ENCODE measurements around the gene SDHB. TPM values are rescaled to one million over a fixed set of nuclear protein-coding genes. Genes with fewer than 3 reads are reported as not detected.

Gene SDHB
- total RNA-seq, 2 donors from 2014 or later = 38.9 to 59.4 TPM

DNA sequence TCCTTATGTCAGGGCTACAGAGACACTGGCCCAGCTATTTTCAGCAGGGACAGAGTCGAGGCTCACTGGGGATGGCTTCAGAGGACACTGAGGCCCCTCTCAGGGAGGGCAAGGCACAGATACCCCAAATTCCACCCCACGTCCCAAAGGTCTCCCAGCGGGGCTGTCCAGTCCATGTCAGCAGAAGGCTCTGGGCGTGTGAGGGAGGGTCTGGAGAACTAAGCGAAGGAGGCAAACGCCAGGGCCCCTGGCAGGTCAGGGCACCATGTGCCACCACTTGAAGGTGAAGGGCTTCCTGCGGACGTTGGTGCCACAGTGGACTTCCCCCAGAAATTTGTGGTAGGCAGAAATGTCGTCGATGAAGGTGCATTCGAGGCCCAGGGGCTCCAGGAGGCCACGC lies 15.0 kb upstream of the SDHB start:
- Histone ChIP-seq H3K4me3 (no peak overlapping the region), H3K27me3 (no peaks in the 10 kb centered on the region), H3K9me3 (no peaks in the 10 kb centered on the region), H3K27ac (no peak overlapping the region), H3K4me1 (no peaks in the 10 kb centered on the region), H3K36me3 (replicated peaks in 1 of 2; ENCODE audit: insufficient read depth in 1 of 2, low read depth in 2 of 2) (no peaks in the 10 kb centered on the region)
- ATAC-seq = no peak
- DNase-seq = no peak
- TF ChIP-seq, protein P1, sequence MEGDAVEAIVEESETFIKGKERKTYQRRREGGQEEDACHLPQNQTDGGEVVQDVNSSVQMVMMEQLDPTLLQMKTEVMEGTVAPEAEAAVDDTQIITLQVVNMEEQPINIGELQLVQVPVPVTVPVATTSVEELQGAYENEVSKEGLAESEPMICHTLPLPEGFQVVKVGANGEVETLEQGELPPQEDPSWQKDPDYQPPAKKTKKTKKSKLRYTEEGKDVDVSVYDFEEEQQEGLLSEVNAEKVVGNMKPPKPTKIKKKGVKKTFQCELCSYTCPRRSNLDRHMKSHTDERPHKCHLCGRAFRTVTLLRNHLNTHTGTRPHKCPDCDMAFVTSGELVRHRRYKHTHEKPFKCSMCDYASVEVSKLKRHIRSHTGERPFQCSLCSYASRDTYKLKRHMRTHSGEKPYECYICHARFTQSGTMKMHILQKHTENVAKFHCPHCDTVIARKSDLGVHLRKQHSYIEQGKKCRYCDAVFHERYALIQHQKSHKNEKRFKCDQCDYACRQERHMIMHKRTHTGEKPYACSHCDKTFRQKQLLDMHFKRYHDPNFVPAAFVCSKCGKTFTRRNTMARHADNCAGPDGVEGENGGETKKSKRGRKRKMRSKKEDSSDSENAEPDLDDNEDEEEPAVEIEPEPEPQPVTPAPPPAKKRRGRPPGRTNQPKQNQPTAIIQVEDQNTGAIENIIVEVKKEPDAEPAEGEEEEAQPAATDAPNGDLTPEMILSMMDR (IDR thresholded peaks at IDR 0.05) = no peak
- TF ChIP-seq POLR2A (IDR thresholded peaks at IDR 0.05) = no peak
- intact Hi-C loops (cut with DNase I) = loop anchor here (10.0 kb wide), 2 partner anchors 46 to 266 kb away; partner anchors contain the start of gene PADI2
- 69 to 80% methylated on average over 6 to 12 of the region's 12 CpGs for WGBS, 2 donors

DNA sequence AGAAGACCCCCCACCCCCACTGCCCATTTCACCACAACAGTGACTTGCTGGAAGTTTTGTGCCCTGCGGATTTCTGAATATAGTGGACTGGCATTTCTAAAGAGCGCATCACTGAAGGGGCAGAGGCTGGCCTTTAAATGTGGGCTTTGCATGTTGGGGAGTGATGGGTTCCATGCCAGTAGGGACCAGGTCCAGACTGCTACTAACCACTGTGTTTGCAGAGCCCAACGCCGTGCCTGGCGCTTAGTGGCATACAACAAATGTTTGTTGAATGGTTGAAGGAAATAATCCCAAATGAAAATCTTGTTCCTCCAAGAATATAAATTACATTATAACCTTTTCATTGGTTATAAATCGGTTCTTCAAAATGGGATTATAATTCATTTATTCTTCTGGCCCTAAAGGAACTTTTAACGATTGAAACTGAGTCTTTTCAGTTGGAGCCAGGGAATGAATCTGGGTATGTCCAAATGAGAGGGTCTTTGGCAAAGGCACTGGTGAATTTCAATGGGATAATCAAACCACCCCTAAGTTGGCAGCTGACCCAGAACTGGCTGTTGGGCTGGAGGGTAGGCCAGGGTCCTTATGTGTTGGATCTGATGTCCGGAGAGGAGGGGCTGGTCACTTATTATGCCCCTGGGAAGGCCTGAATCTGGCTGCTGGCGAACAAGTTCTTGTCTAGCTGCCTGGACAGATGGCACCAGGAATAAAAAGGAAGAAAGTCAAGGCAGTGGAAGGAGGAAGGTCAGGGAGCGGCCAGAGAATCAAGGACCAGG lies 13.8 kb upstream of the SDHB start:
- Histone ChIP-seq H3K9me3 (no peaks in the 10 kb centered on the region), H3K27ac (peak overlapping the region in 1 of 4 donors; percentile 36), H3K36me3 (replicated peaks in 1 of 2; ENCODE audit: insufficient read depth in 1 of 2, low read depth in 2 of 2) (no peaks in the 10 kb centered on the region), H3K27me3 (no peaks in the 10 kb centered on the region), H3K4me3 (no peak overlapping the region), H3K4me1 (no peaks in the 10 kb centered on the region)
- no peak for ATAC-seq
- intact Hi-C loops (cut with DNase I) = loop anchor here (10.0 kb wide), 2 partner anchors 47 to 267 kb away; partner anchors contain the start of gene PADI2
- WGBS, 2 donors = 70 to 81% methylated on average over 9 to 10 of the region's 10 CpGs
- no peak for TF ChIP-seq POLR2A (IDR thresholded peaks at IDR 0.05)
- TF ChIP-seq, protein P1 (IDR thresholded peaks at IDR 0.05) = no peak
- no peak for DNase-seq

DNA sequence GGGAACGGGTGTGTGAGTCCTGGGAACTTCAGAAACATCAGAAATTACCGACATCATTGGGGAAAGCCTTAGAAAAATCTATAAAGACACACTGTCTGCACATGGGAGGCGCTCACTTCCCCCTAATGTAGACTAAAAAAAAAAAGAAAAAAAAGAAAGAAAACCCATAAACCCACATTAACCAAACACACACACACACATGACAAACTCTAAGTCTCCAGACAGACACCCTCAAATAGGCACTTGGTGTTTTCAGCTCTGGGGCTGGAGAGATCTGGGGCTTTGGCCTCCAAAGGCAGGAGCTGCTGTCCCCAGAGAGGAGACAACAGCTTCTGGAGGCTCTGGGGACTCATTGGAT lies 13.2 kb upstream of the SDHB start:
- no peak for DNase-seq
- ATAC-seq = no peak
- WGBS, 2 donors = 65 to 79% methylated on average over 3 of the region's 3 CpGs

DNA sequence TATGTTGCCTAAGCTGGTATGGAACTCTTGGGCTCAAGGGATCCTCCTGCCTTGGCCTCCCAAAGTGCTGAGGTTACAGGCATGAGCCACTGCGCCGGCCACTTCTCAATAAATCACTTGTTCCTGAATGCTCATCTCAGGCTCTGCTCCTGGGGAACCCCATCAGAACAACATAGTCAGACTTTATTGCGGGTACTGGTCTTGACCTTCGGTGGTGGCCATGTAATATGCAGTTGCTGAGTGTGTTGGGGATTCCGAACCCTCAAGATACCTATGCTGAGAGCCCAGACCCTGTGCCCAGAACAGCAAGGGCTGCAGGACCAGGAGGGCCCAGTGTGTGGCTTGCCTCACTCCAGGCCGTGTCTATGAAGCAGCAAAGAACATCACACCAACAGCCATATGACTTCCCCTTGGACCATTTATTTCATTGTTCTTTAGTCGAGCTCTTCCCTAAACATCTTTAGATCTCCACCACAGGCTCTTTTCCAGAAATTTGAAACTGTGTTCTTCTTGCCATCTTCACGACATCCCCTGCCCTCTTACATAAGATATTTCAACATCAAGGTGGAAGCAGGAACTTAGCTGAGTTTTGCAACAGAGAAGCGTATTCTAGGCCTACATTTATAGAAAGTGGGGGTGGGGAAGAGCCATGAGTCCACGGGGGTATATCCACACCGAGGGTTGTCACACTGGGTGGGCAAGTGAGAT lies 12.7 kb upstream of the SDHB start:
- intact Hi-C loops (cut with DNase I) = loop anchor here (10.0 kb wide), 2 partner anchors 48 to 268 kb away; partner anchors contain the start of gene PADI2
- ATAC-seq = no peak
- peak overlapping the region in 1 of 4 donors; percentile 52 for H3K27ac ChIP-seq
- H3K36me3 ChIP-seq (replicated peaks in 1 of 2; ENCODE audit: insufficient read depth in 1 of 2, low read depth in 2 of 2) = no peaks in the 10 kb centered on the region
- WGBS, 2 donors = 74 to 81% methylated on average over 11 of the region's 11 CpGs
- no peaks in the 10 kb centered on the region for H3K27me3 ChIP-seq
- H3K4me1 ChIP-seq = no peaks in the 10 kb centered on the region
- H3K4me3 ChIP-seq = no peak overlapping the region
- H3K9me3 ChIP-seq = no peaks in the 10 kb centered on the region
- TF ChIP-seq POLR2A (IDR thresholded peaks at IDR 0.05) = no peak
- TF ChIP-seq, protein P1 (IDR thresholded peaks at IDR 0.05) = no peak
- no peak for DNase-seq

More for the DNA sequence above, 13.2 kb upstream of the SDHB start:
- Histone ChIP-seq H3K36me3 (replicated peaks in 1 of 2; ENCODE audit: insufficient read depth in 1 of 2, low read depth in 2 of 2) (no peaks in the 10 kb centered on the region), H3K9me3 (no peaks in the 10 kb centered on the region), H3K4me1 (no peaks in the 10 kb centered on the region), H3K27ac (peak overlapping the region in 1 of 4 donors; percentile 36), H3K27me3 (no peaks in the 10 kb centered on the region), H3K4me3 (no peak overlapping the region)
- TF ChIP-seq, protein P1 (IDR thresholded peaks at IDR 0.05) = no peak
- intact Hi-C loops (cut with DNase I) = loop anchor here (10.0 kb wide), 2 partner anchors 48 to 268 kb away; partner anchors contain the start of gene PADI2

All from body of pancreas (tissue), 4 donors.